Inflammatory macrophage treated with lipopolysaccharide for 4 hours (primary cell): ENCODE results near the gene SVOP.
"Not testable (repeated sequence)": the region's sequence is repeated elsewhere in the genome, so short reads cannot be mapped to it uniquely, and the experiment has no call there.

Source experiments
- DNase-seq: peaks from one replicate; pipeline ENCODE4 v3.0.0-alpha.2; 2020

SVOP gene, protein sequence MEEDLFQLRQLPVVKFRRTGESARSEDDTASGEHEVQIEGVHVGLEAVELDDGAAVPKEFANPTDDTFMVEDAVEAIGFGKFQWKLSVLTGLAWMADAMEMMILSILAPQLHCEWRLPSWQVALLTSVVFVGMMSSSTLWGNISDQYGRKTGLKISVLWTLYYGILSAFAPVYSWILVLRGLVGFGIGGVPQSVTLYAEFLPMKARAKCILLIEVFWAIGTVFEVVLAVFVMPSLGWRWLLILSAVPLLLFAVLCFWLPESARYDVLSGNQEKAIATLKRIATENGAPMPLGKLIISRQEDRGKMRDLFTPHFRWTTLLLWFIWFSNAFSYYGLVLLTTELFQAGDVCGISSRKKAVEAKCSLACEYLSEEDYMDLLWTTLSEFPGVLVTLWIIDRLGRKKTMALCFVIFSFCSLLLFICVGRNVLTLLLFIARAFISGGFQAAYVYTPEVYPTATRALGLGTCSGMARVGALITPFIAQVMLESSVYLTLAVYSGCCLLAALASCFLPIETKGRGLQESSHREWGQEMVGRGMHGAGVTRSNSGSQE

DNA sequence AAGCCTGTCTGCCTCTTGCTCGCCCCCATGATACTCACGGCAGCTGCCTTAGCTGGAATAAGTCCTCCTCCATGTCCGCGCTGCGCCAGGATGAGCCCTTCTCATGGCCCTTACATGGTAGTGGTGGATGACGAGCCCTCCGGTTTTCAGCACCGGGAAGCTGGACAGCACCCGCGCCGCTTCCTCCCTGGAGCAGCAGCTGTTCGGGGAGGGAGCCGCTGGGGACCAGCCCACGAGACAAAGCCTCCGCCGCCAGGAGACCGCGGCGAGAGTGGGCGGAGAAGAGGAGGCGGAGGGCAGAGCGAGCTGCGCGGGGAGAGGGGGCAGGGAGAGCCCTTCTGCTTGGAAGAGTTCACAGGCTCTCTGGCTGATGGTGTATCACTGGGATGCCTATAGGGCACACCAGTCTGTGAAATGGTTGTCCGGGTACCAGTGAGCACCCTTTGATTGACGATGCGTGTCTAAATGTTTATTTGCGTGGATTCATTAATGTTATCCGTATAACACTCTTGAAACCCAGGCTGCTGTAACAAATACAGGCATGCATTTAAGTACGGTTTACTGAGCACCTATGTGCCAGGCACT lies at the start of gene SVOP:
Gene SVOP, minus strand, starts transcription at position 273 of the 585 bp plus-strand sequence. Its CDS starts 200 bp downstream, at position 73.
- DNase-seq: peak; percentile 54

DNA sequence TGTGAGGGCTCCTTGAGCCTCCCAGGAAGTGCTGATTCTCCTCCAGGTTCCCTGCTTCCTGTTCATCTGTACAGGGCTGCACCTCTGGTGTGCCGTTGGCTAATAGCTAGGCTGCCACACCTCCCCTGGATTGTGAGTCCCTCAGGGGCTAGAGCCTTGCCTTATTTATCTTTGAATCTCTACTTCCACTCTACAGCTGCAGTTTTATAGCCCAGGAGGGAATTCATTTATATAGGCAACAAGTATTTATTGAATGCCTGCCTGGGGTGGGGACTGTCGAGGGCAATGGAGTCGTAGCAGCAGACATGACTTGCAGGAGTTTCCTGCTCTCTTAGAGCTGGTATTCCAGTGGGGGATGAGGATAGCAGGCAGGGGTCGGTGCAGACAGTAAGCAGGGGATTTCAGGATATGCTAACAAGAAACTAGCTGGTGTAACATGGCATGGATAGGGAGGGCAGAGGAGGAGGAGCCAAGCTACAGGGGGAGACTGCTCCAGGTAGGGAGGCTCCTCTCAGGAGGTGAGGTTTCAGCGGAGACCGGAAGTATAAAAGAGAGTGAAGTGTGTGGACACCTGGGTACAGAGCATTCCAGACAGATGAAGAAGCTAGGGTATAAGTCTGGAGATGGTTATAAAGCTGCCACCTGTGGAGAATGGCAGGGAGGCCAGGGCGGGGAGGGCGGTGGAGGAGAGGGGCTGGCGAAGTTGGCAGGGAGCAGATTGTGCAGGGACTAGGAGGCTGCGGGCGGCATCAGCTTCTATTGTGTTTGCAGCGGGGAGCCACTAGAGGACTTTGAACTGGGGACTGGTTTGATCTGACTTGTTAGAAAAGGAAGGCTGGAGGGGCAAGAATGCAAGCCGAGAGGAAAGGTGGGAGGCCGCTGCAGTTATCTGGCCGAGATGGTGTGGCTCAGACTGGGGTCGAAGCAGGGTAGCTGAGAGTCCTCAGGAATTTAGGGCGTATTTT lies 48.7 kb upstream of the SVOP start:
- no peak for DNase-seq

DNA sequence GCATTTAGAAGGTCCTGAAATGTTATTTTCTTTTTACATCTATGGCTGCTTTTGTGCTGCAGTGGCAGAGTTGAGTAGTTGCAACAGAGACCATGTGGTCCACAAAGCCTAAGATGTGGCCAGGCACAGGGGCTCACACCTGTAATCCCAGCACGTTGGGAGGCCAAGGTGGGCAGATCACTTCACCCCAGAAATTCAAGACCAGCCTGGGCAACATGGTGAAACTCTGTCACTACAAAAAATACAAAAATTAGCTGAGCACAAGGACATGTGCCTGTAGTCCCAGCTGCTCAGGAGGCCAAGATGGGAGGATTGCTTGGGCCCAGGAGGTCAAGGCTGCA lies 45.0 kb upstream of the SVOP start:
- no peak for DNase-seq

DNA sequence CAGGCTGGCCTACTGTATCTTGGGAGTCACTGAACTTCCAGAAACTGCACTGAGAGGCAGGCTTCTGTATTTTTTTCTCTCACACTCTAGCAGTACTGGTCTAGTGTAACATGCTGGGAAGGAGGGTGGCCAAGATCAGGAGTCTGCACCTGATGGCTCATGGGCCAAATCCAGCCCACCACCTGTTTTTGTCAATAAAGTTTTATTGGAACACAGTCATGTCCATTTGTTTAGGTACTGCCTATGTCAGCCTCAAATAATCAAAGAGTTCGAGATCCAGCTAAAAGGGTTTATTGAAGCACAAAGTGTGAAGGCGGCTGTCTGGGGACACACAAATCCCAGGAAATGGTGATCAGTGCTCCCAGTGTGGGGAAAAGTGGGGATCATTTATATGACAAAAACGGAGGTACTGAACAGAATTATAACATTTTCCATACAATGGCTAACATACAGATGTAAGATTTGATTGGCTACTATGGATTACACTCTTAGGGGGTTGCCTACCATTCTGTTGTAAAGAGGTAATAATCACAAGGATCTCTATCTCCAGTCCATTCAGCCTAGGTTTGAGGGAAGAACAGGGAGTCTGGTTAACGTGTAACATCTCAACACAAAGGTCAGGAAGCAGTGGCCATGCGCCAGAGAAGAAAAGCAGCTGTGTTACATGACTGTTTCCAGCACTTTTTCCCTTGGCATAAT lies 44.4 kb upstream of the SVOP start:
- no peak for DNase-seq

DNA sequence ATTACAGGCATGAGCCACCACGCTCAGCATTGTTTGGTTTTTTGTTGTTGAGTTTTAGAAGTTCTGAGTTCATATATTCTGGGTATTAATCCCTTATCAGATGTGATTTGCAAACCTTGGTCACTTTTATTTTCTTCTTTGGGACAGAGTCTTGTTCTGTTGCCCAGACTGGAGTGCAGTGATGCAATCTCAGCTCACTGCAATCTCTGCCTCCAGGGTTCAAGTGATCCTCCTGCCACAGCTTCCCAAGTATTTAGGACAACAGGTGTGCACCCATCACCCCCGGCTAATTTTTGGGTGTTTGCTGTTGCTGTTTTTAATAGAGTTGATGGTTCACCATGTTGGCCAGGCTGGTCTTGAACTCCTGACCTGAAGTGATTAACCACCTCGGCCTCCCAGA lies 43.3 kb upstream of the SVOP start:
- DNase-seq: no peak

DNA sequence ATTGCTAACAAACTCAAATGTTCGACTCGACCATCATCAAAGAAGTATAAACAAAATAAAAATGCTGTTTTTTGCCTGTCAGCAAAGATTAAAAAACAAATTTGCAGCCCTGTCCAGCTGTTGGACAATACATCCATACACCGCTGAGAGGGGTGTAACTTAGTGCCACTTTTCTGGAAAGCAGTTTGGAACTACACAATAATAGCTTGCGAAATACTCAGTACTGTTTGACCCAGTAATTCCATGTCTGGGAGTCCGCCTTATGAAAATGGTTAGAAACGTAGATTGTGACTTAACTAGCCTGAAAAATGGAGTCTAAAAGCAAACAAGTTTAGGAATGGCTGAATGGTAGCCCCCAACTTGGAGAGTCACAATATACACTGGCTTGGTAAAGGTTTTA lies 37.9 kb upstream of the SVOP start:
- DNase-seq: no peak

DNA sequence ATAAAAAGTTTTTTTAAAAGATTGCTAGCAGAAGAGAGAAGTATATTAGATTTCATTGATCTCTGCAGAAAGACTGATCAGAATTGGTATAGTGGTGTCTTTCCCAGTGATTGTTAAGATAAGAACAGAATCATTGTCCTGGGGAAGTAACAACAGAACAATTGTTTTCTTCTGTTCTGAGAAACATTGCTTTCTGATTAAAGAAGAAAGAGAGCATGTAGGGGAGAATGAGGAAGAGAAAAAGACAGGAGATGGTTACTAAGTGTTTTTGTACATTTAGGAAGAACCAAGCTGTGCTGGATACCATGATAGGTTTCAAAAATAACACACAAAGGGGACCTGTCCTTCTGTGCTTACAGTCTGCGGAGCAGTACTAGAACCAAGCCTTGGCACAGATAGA lies 36.5 kb upstream of the SVOP start:
- no peak for DNase-seq

DNA sequence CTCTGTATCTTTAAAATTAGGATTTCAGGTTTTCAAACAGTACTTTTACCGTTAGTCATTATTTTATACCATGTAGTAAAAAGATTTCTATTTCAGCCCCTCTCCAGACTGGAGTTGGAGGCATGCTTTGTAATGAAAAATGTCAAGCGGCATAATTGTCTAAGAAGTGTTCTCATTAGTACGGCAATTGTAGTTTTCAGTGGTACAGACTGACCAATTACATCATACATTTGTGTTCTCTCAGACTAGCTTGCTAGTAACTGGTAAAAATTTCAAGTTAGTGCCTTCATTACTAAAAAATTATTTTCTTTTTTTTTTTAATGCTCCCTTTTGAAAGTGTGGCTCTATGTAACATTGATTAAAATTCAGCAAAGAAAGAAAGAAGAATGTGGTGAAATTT lies 36.0 kb upstream of the SVOP start:
- DNase-seq: no peak

DNA sequence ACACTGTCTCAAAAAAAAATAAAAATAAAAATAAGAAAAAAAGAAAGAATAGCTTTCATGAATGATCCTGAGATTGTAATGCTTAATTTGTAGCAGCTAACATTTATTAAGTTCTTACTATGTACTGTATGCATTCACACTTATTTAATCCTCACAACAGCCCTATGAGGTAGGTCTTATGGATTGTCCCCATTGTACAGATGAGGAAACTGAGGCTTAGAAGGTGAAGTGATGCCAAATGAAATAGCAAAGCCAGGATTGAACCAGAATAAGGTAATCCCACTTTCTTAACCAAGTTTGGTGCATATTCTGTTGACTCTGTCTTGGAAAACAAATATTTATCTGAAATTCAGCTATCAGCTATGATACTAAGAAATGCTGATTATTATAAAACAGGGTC lies 33.7 kb upstream of the SVOP start:
- no peak for DNase-seq

DNA sequence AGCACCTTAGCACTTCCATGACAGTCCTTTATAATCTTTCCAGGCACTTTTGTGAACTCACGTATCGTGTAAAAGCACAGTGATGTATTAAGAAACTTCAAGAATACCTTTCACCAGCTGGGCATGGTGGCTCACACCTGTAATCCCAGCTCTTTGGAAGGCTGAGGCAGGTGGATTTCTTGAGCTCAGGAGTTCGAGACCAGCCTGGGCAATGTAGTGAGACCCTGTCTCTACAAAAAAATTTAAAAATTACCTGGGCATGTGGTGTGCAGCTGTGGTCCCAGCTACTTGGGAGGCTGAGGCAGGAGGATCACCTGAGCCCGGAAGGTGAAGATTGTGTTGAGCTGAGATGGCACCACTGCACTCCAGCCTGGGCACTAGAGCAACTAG lies 33.3 kb upstream of the SVOP start:
- DNase-seq: not testable (repeated sequence)

DNA sequence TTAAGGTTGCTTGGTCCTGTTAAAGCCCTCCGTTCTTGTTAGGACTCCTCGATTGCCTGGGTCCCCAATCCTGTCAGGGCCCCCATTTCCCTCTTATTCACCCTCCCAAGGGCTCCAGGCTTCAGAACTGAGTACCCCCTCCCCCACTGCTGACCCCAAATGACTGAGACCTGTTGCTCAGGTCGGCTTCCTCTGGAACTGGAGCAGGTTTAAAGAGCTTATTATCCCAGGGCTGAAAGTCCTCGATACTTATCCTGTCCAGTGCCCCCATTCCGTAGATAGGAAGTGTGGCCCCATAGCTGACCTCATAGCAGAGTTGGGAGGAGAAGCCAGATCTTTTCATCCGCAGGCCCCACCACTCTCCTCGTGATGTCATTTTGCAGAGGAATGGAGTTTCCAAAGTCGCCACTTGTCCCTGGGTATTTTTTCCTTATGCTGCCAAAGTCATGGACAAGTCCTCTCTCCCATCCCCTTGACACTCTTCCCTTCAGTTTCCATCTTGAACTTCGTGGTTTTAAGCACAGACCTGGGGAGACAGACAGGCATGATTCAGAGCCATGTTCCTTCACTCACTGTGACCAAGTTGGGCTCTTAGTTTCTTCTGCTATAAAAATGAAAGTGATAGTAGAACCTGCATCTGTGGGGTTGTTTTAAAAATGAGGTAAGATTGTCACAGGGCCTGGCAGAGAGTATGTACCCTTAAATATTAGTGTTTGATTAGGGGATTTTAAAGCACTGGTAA lies 32.7 kb upstream of the SVOP start:
- peak; percentile 88 for DNase-seq

DNA sequence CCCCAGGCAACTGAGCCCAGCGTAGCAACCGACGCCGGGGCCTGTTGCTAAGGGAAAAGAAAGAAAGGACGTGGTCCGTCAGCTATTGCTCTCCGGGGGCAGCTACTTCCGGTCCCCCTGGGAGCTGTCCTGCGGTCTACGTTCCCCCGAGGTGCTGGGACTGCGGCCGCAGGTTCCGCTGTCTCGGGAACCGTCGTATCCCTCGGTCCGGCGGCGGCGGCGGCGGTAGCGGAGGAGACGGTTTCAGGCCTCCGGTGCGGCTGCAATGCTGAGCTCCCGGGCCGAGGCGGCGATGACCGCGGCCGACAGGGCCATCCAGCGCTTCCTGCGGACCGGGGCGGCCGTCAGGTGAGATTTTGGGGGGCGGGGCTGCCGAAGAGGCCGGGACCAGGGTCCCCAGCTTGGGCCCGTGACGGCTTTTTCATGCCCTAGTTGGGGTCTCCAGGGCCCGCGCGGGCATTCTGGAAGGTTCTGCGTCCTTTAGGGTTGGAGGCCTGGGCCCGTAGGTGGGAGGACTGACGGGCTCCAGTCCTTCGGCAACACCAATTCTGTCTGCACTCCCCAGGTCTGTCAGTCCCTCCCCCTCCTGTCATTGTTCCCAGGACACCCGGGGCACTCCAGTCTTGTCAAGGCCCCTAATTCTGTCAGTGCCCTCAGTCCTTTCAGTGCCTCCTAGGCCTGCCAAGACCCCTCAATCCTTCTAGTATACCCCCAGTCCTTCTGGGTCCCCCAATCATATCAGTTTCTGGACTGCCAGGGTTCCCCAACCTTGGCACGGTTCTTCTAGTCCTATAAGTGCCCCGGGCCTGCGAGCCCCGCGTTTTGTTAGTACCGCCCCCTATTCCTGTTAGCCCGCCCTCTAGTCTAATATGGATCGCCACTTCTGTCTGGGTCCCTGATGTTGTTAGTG lies 31.8 kb upstream of the SVOP start, which contains the start of gene USP30:
Gene USP30, plus strand, starts transcription at position 163 of the 910 bp plus-strand sequence. Its CDS starts 103 bp downstream, at position 266.
- peak; percentile 85 for DNase-seq

DNA sequence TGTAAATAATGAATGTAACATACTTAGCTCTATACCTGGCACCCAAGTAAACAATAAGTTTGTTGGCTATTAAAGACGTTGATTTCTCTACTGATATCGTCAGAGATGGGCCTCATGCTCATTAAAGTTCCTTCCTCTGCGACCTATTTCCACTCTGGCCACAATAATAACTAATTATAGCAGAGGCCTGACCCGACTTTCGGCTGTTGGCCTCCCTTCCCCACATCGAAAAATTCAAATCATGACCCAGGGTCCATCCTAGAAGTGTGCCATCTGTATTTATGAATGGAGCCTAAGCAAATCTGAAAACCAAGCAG lies 31.2 kb upstream of the SVOP start:
- no peak for DNase-seq

DNA sequence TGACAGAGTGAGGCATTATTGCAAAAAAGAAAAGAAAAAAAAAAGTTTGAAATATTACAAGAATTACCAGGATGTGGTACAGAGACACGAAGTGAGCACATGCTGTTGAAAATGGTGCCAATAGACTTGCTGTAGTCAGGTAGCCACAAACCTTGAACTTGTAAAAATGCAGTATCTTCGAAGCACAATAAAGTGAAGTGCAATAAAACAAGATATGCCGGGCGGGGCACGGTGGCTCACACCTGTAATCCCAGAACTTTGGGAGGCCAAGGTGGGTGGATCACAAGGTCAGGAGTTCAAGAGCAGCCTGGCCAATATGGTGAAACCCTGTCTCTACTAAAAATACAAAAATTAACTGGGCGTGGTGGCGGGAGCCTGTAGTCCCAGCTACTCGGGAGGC lies 28.9 kb upstream of the SVOP start:
- DNase-seq: peak; percentile 11

DNA sequence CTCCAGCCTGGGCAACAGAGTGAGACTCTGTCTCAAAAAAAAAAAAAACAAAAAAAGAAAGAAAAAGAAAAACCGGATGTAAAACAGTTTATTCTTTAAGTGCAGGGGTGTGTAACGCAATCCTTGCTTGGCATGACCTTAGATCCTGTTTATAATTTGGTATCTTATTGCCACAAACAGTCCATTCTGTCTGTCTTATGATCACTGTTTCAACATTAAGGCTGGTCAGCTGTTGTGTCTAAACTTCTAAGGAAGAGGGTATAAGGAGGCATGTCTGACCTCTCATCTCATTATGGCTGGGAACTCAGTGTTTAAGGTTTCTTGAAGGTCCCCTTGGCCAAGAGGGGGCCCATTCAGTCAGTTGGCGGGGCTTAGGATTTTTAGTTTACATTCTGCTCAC lies 27.8 kb upstream of the SVOP start:
- DNase-seq: peak; percentile 59

DNA sequence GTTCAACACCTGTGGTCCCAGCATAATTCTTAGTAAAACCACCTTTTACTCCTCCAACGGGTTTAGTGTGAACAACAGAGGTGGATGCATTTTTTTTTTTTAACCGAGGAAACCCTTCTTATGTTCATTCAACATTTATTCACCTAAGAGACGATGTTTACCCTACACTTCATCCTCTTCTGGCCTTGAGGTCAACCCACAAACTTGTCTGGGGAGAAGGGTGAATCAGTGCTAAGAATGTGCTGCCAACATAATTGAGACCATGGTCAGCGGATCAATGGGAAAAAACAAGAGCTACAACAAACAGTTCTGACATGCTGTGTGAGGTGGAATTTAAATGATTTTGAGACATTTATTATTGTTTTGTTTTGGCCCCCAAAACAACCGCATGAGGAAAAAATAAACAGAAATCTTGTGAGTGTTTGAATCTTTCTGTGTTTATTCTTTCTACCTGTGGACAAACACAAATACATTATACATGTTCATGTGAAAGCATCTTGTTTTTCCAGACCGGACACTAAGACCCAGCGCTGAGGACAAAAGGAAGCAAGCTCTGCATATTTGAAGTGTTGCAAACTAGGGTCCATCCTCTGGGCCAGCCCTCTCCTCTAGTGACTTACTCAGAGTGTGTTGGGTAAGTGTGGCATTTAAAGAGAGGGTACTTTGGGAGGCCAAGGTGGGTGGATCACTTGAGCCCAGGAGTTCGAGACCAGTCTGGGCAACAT lies 26.4 kb upstream of the SVOP start:
- DNase-seq: no peak

DNA sequence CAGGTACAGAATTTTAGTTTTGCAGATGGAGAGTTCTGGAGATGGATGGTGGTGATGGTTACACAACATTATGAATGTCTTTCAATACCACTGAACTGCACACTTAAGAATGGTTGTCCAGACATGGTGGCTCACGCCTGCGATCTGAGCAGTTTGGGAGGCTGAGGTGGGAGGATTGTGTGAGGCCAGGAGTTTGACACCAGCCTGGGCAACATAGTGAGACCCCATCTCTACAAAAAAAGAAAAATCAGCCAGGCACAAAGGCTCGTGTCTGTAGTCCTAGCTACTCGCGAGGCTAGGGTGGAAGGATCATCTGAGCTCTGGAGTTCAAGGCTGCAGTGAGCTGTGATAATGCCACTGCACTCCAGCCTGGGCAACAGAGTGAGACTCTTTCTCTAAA lies 23.4 kb upstream of the SVOP start:
- no peak for DNase-seq

DNA sequence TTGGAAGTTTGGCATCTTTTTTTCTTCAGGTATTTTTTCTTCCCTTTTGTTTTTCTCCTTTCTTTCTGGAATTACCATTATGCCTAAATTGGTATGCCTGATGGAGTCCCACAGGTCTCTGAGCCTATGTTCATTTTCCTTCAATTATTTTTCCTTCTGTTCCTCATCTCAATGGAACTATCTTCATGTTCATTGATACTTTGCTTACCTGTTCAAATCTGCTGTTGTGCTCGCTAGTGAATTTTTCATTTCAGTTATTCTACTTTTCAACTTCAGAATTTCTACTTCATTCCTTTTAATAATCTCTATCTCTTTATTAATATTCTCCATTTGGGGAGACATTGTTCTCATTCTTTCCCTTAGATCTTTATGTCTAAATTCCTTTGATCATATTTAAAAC lies 16.1 kb upstream of the SVOP start:
- DNase-seq: no peak

DNA sequence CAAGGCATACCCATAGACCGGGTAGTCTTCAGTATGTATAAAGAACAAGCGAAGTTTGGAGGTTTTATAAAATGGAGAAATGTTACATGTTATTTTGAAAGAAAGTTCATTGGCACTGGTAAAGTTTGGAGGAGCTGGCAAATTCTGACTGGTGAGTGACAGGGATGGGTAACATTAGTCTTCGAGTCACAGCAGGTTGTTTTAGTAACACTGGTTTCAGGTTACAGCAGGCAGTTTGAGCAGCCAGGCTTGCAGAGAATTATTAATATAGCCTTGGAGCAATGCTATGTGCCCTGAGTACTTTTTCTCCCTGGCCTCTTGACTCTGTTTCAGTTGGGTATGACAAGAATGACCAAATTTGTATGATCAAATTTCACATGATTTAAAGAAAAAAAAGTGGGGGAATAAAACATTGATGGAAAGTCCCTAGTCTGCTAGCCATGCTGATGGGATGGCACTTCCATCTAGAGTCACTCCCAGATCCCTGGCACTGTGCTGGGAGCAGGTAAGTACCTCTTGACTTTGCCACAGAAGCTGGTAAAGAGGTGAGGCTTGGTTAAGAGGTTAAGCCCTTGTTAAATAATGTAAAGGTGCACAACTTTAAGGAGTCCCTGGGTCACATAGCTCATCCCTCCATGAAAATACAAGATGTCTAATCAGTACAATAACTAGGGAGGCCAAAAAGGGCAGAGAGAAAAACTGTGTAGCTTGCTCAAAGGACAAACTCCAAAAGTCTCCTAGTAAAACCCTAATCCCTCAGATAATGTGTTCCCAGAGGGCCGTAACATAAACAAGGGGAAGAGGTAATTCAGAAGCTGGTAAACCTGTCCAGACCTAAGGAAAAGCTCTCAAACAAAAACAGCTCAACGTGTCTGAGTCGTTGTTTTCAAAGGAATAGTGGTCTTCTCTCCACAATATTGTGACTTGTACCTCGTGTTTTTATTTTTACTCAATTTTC lies 12.7 kb upstream of the SVOP start:
- DNase-seq: no peak
